Transverse colon (tissue), 4 donors: Measurements from ENCODE around the gene AKR1A1.

ENCODE experiments used
- POLR2AphosphoS5 ChIP-seq, 3 donors: sonication (generic); formaldehyde crosslinking; IDR thresholded peaks; one replicate each; pipeline ENCODE4 v1.6.1; 2016; ENCODE audit warnings: antibody characterized with exemption in 3 of 3
- TF ChIP-seq, protein P1 (sequence below), 5 experiments: fragments of 200-600 bp in 3 of 5; fragments of 450-650 bp in 2 of 5; sonication (generic) in 3 of 5; IDR thresholded peaks; 1 replicate in 2 of 5; 2 replicates in 3 of 5; pipeline ENCODE4 v1.5.1; 2016 to 2017; ENCODE audit warnings: antibody characterized with exemption in 5 of 5, inconsistent platforms in 3 of 5, mild to moderate bottlenecking in 2 of 5, moderate library complexity in 1 of 5

DNA sequence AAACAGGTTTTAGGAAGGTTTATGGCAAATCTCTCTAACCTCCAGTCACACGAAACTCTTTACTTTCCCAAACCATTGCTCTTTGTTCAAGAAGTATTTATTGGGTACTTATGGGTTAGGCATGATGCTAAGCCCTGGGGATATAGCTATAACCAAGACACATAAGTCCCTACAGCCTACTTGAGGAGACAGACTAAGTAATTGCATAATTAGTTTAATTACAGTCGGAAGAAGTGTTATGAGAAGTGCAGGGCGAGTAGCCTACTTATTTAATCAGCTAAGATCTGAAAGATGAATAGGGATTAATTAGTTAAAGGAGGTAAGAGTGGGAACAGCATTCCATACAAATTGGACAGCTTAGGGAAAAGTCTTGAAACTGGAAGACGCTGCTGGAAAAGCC lies 20.0 kb downstream of the AKR1A1 start:
- TF ChIP-seq, protein P1, sequence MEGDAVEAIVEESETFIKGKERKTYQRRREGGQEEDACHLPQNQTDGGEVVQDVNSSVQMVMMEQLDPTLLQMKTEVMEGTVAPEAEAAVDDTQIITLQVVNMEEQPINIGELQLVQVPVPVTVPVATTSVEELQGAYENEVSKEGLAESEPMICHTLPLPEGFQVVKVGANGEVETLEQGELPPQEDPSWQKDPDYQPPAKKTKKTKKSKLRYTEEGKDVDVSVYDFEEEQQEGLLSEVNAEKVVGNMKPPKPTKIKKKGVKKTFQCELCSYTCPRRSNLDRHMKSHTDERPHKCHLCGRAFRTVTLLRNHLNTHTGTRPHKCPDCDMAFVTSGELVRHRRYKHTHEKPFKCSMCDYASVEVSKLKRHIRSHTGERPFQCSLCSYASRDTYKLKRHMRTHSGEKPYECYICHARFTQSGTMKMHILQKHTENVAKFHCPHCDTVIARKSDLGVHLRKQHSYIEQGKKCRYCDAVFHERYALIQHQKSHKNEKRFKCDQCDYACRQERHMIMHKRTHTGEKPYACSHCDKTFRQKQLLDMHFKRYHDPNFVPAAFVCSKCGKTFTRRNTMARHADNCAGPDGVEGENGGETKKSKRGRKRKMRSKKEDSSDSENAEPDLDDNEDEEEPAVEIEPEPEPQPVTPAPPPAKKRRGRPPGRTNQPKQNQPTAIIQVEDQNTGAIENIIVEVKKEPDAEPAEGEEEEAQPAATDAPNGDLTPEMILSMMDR (IDR thresholded peaks at IDR 0.05): no peak
- no peak for TF ChIP-seq POLR2AphosphoS5 (IDR thresholded peaks at IDR 0.05)
